ENCODE results near the gene CEP85L. TPM values are rescaled to one million over a fixed set of nuclear protein-coding genes. Genes with fewer than 3 reads are reported as not detected.

The CEP85L gene
- total RNA-seq, 2 experiments from 2014 or later = 9.6 to 12.0 TPM

GRCh38 chr6:118639054-118639964 is 12.1 kb downstream of the CEP85L start:
- no peaks in the 10 kb centered on the region; the same call in 1 of the 2 replicates for H3K79me2 ChIP-seq (ENCODE audit: insufficient read depth, low read depth, low read length)

GRCh38 chr6:118638288-118638687 is 13.1 kb downstream of the CEP85L start:
- H3K4me3 ChIP-seq (ENCODE audit: low read depth, low read length, poor library complexity, severe bottlenecking) = no peak overlapping the region
- H4K20me1 ChIP-seq (ENCODE audit: insufficient read depth, low read length) = no peaks in the 10 kb centered on the region
- no peak for TF ChIP-seq EZH2phosphoT487 (IDR thresholded peaks at IDR 0.05; ENCODE audit: borderline replicate concordance, low read depth, low read length)
- no peak for TF ChIP-seq CTCF (conservative IDR thresholded peaks at IDR 0.05; ENCODE audit: low read length)
- intact Hi-C loops (cut with micrococcal nuclease; ENCODE audit: unreplicated experiment) = no loop called here
- no peak overlapping the region for H3K27ac ChIP-seq (ENCODE audit: low read depth, low read length, poor library complexity, severe bottlenecking)
- H3K79me2 ChIP-seq (ENCODE audit: insufficient read depth, low read depth, low read length) = no peaks in the 10 kb centered on the region; the same call in 1 of the 2 replicates
- no peaks in the 10 kb centered on the region for H3K9me2 ChIP-seq (ENCODE audit: insufficient read depth, low read length)
- no peaks in the 10 kb centered on the region for H3K36me3 ChIP-seq (ENCODE audit: insufficient read depth, low read length)
- ChIA-PET POLR2A (interaction anchor here (1.0 to 1.2 kb wide), 2 partner anchors 69 to 259 kb away, joined by 3 read pairs; no protein-coding TSS in a partner anchor), CTCF (ENCODE audit: unreplicated experiment) (no interaction called here)
- BruUV-seq (replicated peaks) = no TSS peak
- no peak for DNase-seq (ENCODE audit: low spot score)
- H3K4me2 ChIP-seq (ENCODE audit: low read length) = no peak overlapping the region
- H3K4me1 ChIP-seq (ENCODE audit: insufficient read depth, low read length, poor library complexity, severe bottlenecking) = no peaks in the 10 kb centered on the region
- H3K9me3 ChIP-seq (ENCODE audit: low read length) = no peaks in the 10 kb centered on the region
- H2AFZ ChIP-seq (ENCODE audit: low read length) = no peak overlapping the region

More at GRCh38 chr6:118639054-118639964, 12.1 kb downstream of the CEP85L start:
- POLR2A ChIA-PET = interaction anchor here (0.6 to 1.2 kb wide), 3 partner anchors 15 to 68 kb away, joined by 3 read pairs; no protein-coding TSS in a partner anchor
- Histone ChIP-seq H3K9me3 (ENCODE audit: low read length) (no peaks in the 10 kb centered on the region), H3K36me3 (ENCODE audit: insufficient read depth, low read length) (no peaks in the 10 kb centered on the region), H3K27ac (ENCODE audit: low read depth, low read length, poor library complexity, severe bottlenecking) (no peak overlapping the region), H3K4me3 (ENCODE audit: low read depth, low read length, poor library complexity, severe bottlenecking) (no peak overlapping the region), H3K4me2 (ENCODE audit: low read length) (no peak overlapping the region), H3K9me2 (ENCODE audit: insufficient read depth, low read length) (no peaks in the 10 kb centered on the region), H3K4me1 (ENCODE audit: insufficient read depth, low read length, poor library complexity, severe bottlenecking) (no peaks in the 10 kb centered on the region), H4K20me1 (ENCODE audit: insufficient read depth, low read length) (no peaks in the 10 kb centered on the region), H2AFZ (ENCODE audit: low read length) (no peak overlapping the region)
- CTCF ChIA-PET (ENCODE audit: unreplicated experiment) = no interaction called here
- DNase-seq (ENCODE audit: low spot score) = no peak
- BruUV-seq (replicated peaks) = no TSS peak
- no peak for TF ChIP-seq EZH2phosphoT487 (IDR thresholded peaks at IDR 0.05; ENCODE audit: borderline replicate concordance, low read depth, low read length)
- no peak for TF ChIP-seq CTCF (conservative IDR thresholded peaks at IDR 0.05; ENCODE audit: low read length)
- intact Hi-C loops (cut with micrococcal nuclease; ENCODE audit: unreplicated experiment) = no loop called here

Measured in OCI-LY7 (cell line).